B cell (primary cell): ENCODE results near the gene RELL2. TPM values are rescaled to one million over a fixed set of nuclear protein-coding genes. Genes with fewer than 3 reads are reported as not detected.
A peak's percentile ranks its signal among the peaks of the same experiment; 100 is the strongest.

Experiments
- ATAC-seq: fragments of 200-7000 bp; cut with Tn5 transposase; one replicate; pipeline ENCODE4 v1.10.0; 2021; ENCODE audit warnings: low read depth, mild to moderate bottlenecking, moderate number of reproducible peaks, moderate library complexity
- CTCF ChIA-PET: fragments of 350-600 bp; sonication (Branson Sonifier 250); formaldehyde crosslinking; loops from one replicate; lab custom pipeline; 2021; ENCODE audit warnings: antibody characterized with exemption, inconsistent platforms; lab: Charles Lee
- POLR2A ChIA-PET: fragments of 350-600 bp; sonication (Branson Sonifier 250); formaldehyde crosslinking; loops from one replicate; lab custom pipeline; 2021; ENCODE audit warnings: antibody characterized with exemption; lab: Charles Lee
- DNase-seq: peaks from one replicate; pipeline ENCODE4 v3.0.0; 2013
- H2AFZ ChIP-seq: 2 replicates; pipeline ENCODE4 v1.6.1; 2012; ENCODE audit warnings: mild to moderate bottlenecking, low read depth, low read length; ENCODE audit not compliant: insufficient read depth, poor library complexity, severe bottlenecking
- H3K27ac ChIP-seq, 2 donors: 1 replicate in 1 of 2; 2 replicates in 1 of 2; pipeline ENCODE4 v1.5.1; 2012 to 2013; ENCODE audit warnings: low read length in 2 of 2, mild to moderate bottlenecking in 2 of 2, moderate library complexity in 1 of 2
- H3K27me3 ChIP-seq, 4 experiments: fragments of 200-600 bp in 1 of 4; sonication (generic) in 1 of 4; replicated peaks in 1 of 4; 1 replicate in 2 of 4; 2 replicates in 2 of 4; pipeline versions ENCODE4 v1.6.1 to v1.7.0; 2013 to 2016; ENCODE audit warnings: low read length in 3 of 4, mild to moderate bottlenecking in 2 of 4, mixed read lengths in 1 of 4, moderate library complexity in 1 of 4; ENCODE audit not compliant: insufficient read depth in 4 of 4, control insufficient read depth in 3 of 4; ENCODE audit errors: control extremely low read depth in 1 of 4
- H3K36me3 ChIP-seq, 2 experiments: replicated peaks in 1 of 2; 1 replicate in 1 of 2; 2 replicates in 1 of 2; pipeline versions ENCODE4 v1.6.1 to v1.7.1; 2013; ENCODE audit warnings: low read length in 1 of 2; ENCODE audit not compliant: insufficient read depth in 2 of 2, control insufficient read depth in 1 of 2; ENCODE audit errors: control extremely low read depth in 1 of 2, extremely low read depth in 1 of 2
- H3K4me1 ChIP-seq, 2 donors: fragments of 200-600 bp in 1 of 2; sonication (generic) in 1 of 2; 1 replicate in 1 of 2; 2 replicates in 1 of 2; pipeline versions ENCODE4 v1.5.1 to v1.6.1; 2013 to 2017; ENCODE audit warnings: low read length in 2 of 2; ENCODE audit not compliant: control insufficient read depth in 2 of 2, insufficient read depth in 2 of 2
- H3K4me2 ChIP-seq: replicated peaks from 2 replicates; pipeline ENCODE3; 2012; ENCODE audit warnings: mild to moderate bottlenecking, low read depth, low read length; ENCODE audit not compliant: poor library complexity, severe bottlenecking
- H3K4me3 ChIP-seq, 5 experiments: fragments of 200-600 bp in 1 of 5; sonication (generic) in 1 of 5; 1 replicate in 3 of 5; 2 replicates in 2 of 5; pipeline versions ENCODE4 v1.5.1 to v1.7.0; 2011 to 2016; ENCODE audit warnings: low read length in 4 of 5, mild to moderate bottlenecking in 4 of 5, low read depth in 2 of 5, control low read depth in 1 of 5, moderate library complexity in 1 of 5; ENCODE audit not compliant: insufficient read depth in 1 of 5; ENCODE audit errors: control extremely low read depth in 1 of 5, extremely low read depth in 1 of 5
- H3K79me2 ChIP-seq: fragments of 200-600 bp; sonication (generic); one replicate; pipeline ENCODE4 v1.6.0; 2016; ENCODE audit warnings: low read length; ENCODE audit not compliant: control insufficient read depth, insufficient read depth
- H3K9ac ChIP-seq: fragments of 200-600 bp; sonication (generic); 2 replicates; pipeline ENCODE4 v1.6.1; 2017; ENCODE audit warnings: mild to moderate bottlenecking, low read length, moderate library complexity
- H3K9me3 ChIP-seq, 3 donors: one replicate each; pipeline versions ENCODE4 v1.6.1 to v1.7.1; 2013; ENCODE audit warnings: low read length in 2 of 3; ENCODE audit not compliant: control insufficient read depth in 2 of 3, insufficient read depth in 1 of 3; ENCODE audit errors: control extremely low read depth in 1 of 3
- H4K20me1 ChIP-seq: 2 replicates; pipeline ENCODE4 v1.6.0; 2012; ENCODE audit warnings: mild to moderate bottlenecking, low read length; ENCODE audit not compliant: insufficient read depth, control insufficient read depth, poor library complexity, severe bottlenecking
- H3K27ac Mint-ChIP-seq: one replicate; pipeline ENCODE4 v1.8.0; 2021; ENCODE audit warnings: mixed read lengths
- H3K27me3 Mint-ChIP-seq: one replicate; pipeline ENCODE4 v1.8.0; 2021; ENCODE audit warnings: mixed read lengths
- H3K4me1 Mint-ChIP-seq: one replicate; pipeline ENCODE4 v1.8.0; 2021; ENCODE audit warnings: mixed read lengths
- H3K4me3 Mint-ChIP-seq: one replicate; pipeline ENCODE4 v1.8.0; 2021; ENCODE audit warnings: mixed read lengths
- H3K9me3 Mint-ChIP-seq: one replicate; pipeline ENCODE4 v1.8.0; 2022; ENCODE audit warnings: mixed read lengths; ENCODE audit not compliant: insufficient read depth
- CTCF ChIP-seq: fragments of 200-600 bp; IDR thresholded peaks from one replicate; pipeline ENCODE4 v1.8.0; 2022; ENCODE audit warnings: antibody characterized with exemption, mild to moderate bottlenecking
- EZH2 ChIP-seq: IDR thresholded peaks from 2 replicates; pipeline ENCODE4 v1.6.1; 2012; ENCODE audit warnings: borderline replicate concordance, low read depth, mild to moderate bottlenecking, moderate library complexity, low read length; ENCODE audit not compliant: insufficient read depth, poor library complexity, severe bottlenecking
- WGBS: methylation state at CpG from one replicate; pipeline ENCODE4 v1.1.5; 2013; ENCODE audit warnings: missing lambda C conversion rate; ENCODE audit not compliant: insufficient coverage; 5-methylcytosine and 5-hydroxymethylcytosine counted together
- intact Hi-C: fragments of 100-400 bp; cut with micrococcal nuclease; formaldehyde crosslinking; loops from one replicate; pipeline ENCODE4 v1.10.0; 2022
- polyA plus RNA-seq: library from polyadenylated mRNA; depleted of rRNA; stranded (reverse); fragments of >200 nt; gene quantifications from 2 replicates; pipeline ENCODE4 v1.2.3, GENCODE V29; 2012
- total RNA-seq, 2 donors: library from RNA; stranded (reverse); fragments of 120-200 nt in 1 of 2; gene quantifications; 1 replicate in 1 of 2; 2 replicates in 1 of 2; pipeline versions ENCODE4 v1.2.3 to v1.2.4, GENCODE V29; 2013 to 2022

RELL2 gene
- total and polyA plus RNA-seq, 2 donors (not counting 1 experiment from before 2014, with no cell fraction given), result 12.1 to 48.9 TPM

DNA sequence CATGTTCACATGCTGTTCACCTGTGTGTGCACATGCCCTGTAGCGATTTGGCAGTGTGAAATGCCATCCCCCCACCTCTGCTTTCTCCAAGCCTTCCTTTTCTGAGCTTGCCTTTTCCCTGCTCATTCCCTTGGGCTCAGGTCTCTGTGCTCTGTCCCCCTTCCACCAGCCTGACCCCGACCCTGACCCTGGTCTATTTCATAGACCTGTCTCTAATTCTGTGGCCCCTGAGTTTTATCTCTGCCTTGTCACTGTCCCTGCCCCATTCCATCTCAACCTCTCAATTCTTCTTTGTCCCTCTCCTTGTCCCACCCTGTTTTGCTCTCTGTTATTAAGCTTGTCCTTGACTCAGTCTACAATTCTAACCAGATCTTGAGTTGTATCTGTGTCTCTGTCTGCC lies 44.5 kb downstream of the RELL2 start:
- intact Hi-C loops, result no loop called here
- Mint-ChIP-seq H3K27ac (peak overlapping the region; percentile 18), H3K9me3 (no peaks in the 10 kb centered on the region), H3K4me3 (peak overlapping the region; percentile 77), H3K4me1 (peaks cover 20% of the 10 kb centered on the region), H3K27me3 (peaks cover 5% of the 10 kb centered on the region)
- Histone ChIP-seq H3K9me3 (no peaks in the 10 kb centered on the region), H3K36me3 (no peaks in the 10 kb centered on the region), H3K4me2 (peak overlapping the region; percentile 97), H3K4me1 (peaks cover 20 to 23% of the 10 kb centered on the region in 2 donors), H3K9ac (no peak overlapping the region), H3K79me2 (no peaks in the 10 kb centered on the region), H2AFZ (peak overlapping the region; percentile 91), H3K27ac (no peak overlapping the region), H3K4me3 (peak overlapping the region in 2 of 5 experiments; percentile 32 to 41), H4K20me1 (no peaks in the 10 kb centered on the region), H3K27me3 (peaks cover 0 to 18% (median 0%) of the 10 kb centered on the region in 4 experiments)
- POLR2A ChIA-PET, result no interaction called here
- ATAC-seq, result no peak
- WGBS, result 94% methylated on average over 2 of the region's 2 CpGs
- no peak for TF ChIP-seq CTCF
- TF ChIP-seq EZH2, result no peak
- CTCF ChIA-PET, result interaction anchor here (0.7 to 1.1 kb wide), 4 partner anchors 11 to 280 kb away, joined by 3 to 5 read pairs (median 4); no protein-coding TSS in a partner anchor
- DNase-seq, result no peak
